Adrenal gland (tissue), 5 donors: Measurements from ENCODE around the gene PLCB1.

Experiments
- CTCF ChIP-seq, 6 experiments: fragments of 450-650 bp in 4 of 6; fragments of 200-600 bp in 2 of 6; sonication (generic) in 1 of 6; IDR thresholded peaks; 1 replicate in 5 of 6; 2 replicates in 1 of 6; pipeline versions ENCODE4 v1.5.1 to v1.8.0; 2016 to 2021; ENCODE audit warnings: antibody characterized with exemption in 6 of 6, mild to moderate bottlenecking in 2 of 6, moderate library complexity in 1 of 6
- POLR2A ChIP-seq, 2 donors: fragments of 450-650 bp; IDR thresholded peaks; one replicate each; pipeline ENCODE4 v1.6.1; 2017; ENCODE audit warnings: antibody characterized with exemption in 2 of 2, mild to moderate bottlenecking in 2 of 2, moderate library complexity in 1 of 2
- donor health status: DM: no; HTN: no; CAD: no.

- TF ChIP-seq POLR2A (IDR thresholded peaks at IDR 0.05), result no peak
- TF ChIP-seq CTCF (IDR thresholded peaks at IDR 0.05), result no peak
These were observed 437.7 kb downstream of the PLCB1 start for GRCh38 chr20:8569766-8570165.
